A549 (cell line): ENCODE data around the gene TNFRSF11A.

Experiments used
- CBX2 ChIP-seq: fragments of 200-600 bp; sonication (generic); IDR thresholded peaks from 2 replicates; pipeline ENCODE4 v1.6.1; 2016; ENCODE audit warnings: low read depth, mild to moderate bottlenecking, borderline replicate concordance
- CBX8 ChIP-seq: fragments of 200-600 bp; sonication (generic); IDR thresholded peaks from 2 replicates; pipeline ENCODE4 v1.6.1; 2016
- CHD2 ChIP-seq: fragments of 150-350 bp; IDR thresholded peaks from 2 replicates; pipeline ENCODE4 v1.6.1; 2014; ENCODE audit warnings: low read length; ENCODE audit not compliant: partially characterized antibody
- CHD4 ChIP-seq: fragments of 200-600 bp; sonication (generic); IDR thresholded peaks from 2 replicates; pipeline ENCODE4 v1.6.1; 2016; ENCODE audit warnings: antibody characterized with exemption, mild to moderate bottlenecking, borderline replicate concordance
- ESRRA ChIP-seq: fragments of 150-350 bp; IDR thresholded peaks from 2 replicates; pipeline ENCODE4 v1.6.1; 2014; ENCODE audit warnings: mild to moderate bottlenecking, low read length, borderline replicate concordance
- FOSL2 ChIP-seq, 2 experiments: fragments of 450-650 bp in 1 of 2; fragments of >200 bp in 1 of 2; sonication (Bioruptor Twin) in 1 of 2; formaldehyde crosslinking; IDR thresholded peaks; 2 replicates each; pipeline versions ENCODE4 v1.5.0 to v1.6.1; 2016 to 2020; ENCODE audit warnings: mild to moderate bottlenecking in 1 of 2, moderate library complexity in 1 of 2
- GATA3 ChIP-seq: IDR thresholded peaks from 2 replicates; pipeline ENCODE4 v1.6.1; 2012; ENCODE audit warnings: borderline replicate concordance
- HES2 ChIP-seq: fragments of >200 bp; sonication (Bioruptor Twin); formaldehyde crosslinking; IDR thresholded peaks from 2 replicates; pipeline ENCODE4 v1.6.1; 2016
- MAX ChIP-seq: IDR thresholded peaks from 2 replicates; pipeline ENCODE4 v1.6.1; 2012
- NFE2L2 ChIP-seq: fragments of 150-350 bp; conservative IDR thresholded peaks from 2 replicates; pipeline ENCODE4 v1.6.1; 2014; ENCODE audit warnings: low read length
- PBX3 ChIP-seq: IDR thresholded peaks from 2 replicates; pipeline ENCODE4 v1.6.1; 2012
- POLR2A ChIP-seq: IDR thresholded peaks from 2 replicates; pipeline ENCODE4 v1.6.1; 2012; ENCODE audit warnings: mild to moderate bottlenecking, low read length
- POLR2AphosphoS2 ChIP-seq: conservative IDR thresholded peaks from 2 replicates; pipeline ENCODE4 v1.6.1; 2012; ENCODE audit warnings: low read length, improper control_type of control experiment, inconsistent platforms
- TF ChIP-seq, protein P1 (sequence below): fragments of >200 bp; sonication (Bioruptor Twin); formaldehyde crosslinking; IDR thresholded peaks from 3 replicates; pipeline ENCODE4 v1.5.1; 2016

DNA sequence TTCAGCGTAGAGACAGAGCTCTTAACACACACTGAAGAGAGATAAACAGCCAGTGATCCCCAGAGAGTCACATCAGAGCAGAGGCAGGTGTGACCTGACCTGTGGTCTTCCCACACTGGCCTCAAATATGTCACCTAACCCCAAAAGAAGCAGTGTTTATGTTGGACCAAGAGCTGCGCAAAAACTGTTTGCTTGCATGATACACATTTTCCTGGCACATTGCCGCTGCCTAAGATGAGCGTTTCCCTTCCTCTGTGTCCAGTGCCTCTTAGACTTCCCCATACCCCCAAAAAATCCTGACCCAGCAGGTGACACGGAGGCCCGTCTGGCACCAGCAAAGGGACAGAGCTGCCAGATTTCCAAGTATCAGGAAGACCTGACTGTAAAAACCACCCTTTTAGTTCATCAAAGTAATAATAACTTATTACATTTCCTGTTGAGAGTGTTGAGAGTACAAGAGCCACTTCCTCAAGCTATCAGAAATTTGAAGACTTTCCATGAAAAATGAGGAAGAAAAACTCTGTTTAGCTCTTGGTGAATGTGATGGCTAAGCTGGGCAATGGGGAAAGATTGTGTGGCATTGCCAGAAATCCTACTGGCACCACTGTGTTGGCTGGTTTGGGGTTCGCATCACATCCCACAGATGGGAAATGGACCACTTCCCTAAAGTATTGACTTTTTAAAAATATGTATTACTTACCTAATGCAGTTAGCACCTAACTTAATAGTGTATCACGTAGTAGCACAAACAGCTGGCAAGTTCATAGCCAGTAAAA, 6.7 kb downstream of the TNFRSF11A start:
- TF ChIP-seq, protein P1, sequence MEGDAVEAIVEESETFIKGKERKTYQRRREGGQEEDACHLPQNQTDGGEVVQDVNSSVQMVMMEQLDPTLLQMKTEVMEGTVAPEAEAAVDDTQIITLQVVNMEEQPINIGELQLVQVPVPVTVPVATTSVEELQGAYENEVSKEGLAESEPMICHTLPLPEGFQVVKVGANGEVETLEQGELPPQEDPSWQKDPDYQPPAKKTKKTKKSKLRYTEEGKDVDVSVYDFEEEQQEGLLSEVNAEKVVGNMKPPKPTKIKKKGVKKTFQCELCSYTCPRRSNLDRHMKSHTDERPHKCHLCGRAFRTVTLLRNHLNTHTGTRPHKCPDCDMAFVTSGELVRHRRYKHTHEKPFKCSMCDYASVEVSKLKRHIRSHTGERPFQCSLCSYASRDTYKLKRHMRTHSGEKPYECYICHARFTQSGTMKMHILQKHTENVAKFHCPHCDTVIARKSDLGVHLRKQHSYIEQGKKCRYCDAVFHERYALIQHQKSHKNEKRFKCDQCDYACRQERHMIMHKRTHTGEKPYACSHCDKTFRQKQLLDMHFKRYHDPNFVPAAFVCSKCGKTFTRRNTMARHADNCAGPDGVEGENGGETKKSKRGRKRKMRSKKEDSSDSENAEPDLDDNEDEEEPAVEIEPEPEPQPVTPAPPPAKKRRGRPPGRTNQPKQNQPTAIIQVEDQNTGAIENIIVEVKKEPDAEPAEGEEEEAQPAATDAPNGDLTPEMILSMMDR: no peak
- TF ChIP-seq CHD2 (no peak), CHD4 (no peak), CBX8 (no peak), POLR2AphosphoS2 (no peak), NFE2L2 (no peak), MAX (no peak), PBX3 (no peak), ESRRA (no peak), FOSL2 (IDR thresholded peaks at IDR 0.05) (no peak), FOSL2 (CRISPR knock-in tag; IDR thresholded peaks at IDR 0.05) (no peak), HES2 (no peak), CBX2 (no peak), GATA3 (no peak), POLR2A (no peak)
